ENCODE measurements around the gene NRSN2. TPM values are rescaled to one million over a fixed set of nuclear protein-coding genes. Genes with fewer than 3 reads are reported as not detected.
"Not testable (repeated sequence)": the region's sequence is repeated elsewhere in the genome, so short reads cannot be mapped to it uniquely, and the experiment has no call there.

The NRSN2 gene
- total RNA-seq, 1 donor from 2014 or later = 17.3 TPM

DNA sequence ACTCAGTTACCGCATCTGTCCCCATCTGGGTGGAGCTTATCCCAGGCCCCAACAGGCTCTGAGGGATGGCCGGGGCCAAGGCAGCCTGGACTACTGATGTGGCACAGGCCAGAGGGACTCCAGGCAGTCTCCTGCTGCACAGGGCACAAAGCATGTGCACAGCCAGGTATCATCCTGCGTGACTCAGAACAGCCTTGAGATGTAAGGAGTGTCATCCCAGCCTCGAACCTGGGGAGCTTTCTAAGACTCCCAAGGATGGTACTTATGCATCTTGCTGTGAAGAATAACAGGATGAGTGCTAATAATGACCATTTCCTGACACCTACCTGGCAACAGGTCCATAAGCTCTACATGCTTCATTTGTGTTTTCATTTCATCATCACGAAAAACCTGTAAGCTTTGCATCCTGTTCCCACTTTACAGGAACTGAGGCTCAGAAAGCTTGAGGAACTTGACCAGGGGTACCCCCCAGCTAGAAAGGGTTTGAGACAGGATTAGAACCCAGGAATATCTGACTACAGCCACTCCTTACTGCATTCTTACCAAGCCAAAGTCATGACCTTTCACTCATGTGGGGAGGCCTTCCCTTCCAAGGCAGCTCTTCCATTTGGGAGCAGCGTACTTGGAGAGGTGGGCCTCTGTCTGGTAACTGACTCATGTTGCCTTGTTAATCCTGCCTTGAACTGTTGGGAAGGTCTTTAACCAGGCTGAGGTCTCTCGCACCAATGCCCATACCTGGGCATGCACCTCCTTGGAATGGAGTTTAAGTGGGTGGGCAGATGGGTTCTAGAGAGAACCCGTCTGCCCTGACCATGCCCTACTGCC lies 35.6 kb downstream of the NRSN2 start:
- DNase-seq (no peak), ATAC-seq (peak; percentile 16 to 30)
- Histone ChIP-seq H3K4me3 (peak overlapping the region; percentile 84), H3K36me3 (no peaks in the 10 kb centered on the region), H3K27ac (peak overlapping the region; percentile 79), H3K9me3 (no peaks in the 10 kb centered on the region), H3K27me3 (ENCODE audit: low read depth) (no peaks in the 10 kb centered on the region), H3K4me1 (peaks cover 5% of the 10 kb centered on the region)
- intact Hi-C loops (cut with DNase I) = no loop called here
- TF ChIP-seq, protein P1, sequence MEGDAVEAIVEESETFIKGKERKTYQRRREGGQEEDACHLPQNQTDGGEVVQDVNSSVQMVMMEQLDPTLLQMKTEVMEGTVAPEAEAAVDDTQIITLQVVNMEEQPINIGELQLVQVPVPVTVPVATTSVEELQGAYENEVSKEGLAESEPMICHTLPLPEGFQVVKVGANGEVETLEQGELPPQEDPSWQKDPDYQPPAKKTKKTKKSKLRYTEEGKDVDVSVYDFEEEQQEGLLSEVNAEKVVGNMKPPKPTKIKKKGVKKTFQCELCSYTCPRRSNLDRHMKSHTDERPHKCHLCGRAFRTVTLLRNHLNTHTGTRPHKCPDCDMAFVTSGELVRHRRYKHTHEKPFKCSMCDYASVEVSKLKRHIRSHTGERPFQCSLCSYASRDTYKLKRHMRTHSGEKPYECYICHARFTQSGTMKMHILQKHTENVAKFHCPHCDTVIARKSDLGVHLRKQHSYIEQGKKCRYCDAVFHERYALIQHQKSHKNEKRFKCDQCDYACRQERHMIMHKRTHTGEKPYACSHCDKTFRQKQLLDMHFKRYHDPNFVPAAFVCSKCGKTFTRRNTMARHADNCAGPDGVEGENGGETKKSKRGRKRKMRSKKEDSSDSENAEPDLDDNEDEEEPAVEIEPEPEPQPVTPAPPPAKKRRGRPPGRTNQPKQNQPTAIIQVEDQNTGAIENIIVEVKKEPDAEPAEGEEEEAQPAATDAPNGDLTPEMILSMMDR (IDR thresholded peaks at IDR 0.05) = no peak

DNA sequence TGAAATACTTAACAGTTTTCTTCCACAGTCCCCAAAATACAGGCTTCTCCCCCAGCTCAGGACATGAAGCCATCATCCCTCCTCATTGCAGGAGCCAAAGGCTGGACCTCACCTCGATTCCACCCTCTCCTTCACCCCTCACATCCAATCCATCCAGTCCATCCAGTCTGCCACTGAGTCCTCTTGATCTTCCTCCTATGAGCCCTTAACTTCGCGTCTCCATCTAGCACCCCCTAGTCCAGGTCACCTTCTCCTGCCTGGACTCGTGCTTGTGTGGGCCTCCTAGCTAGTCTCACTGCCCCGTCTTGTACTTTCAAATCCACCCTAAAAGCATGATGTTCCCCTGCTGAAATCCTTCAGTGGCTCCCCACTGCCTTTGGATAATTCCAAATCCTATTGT lies 37.0 kb downstream of the NRSN2 start:
- H3K4me1 ChIP-seq = peaks cover 5% of the 10 kb centered on the region
- intact Hi-C loops (cut with DNase I) = no loop called here
- no peak overlapping the region for H3K27ac ChIP-seq
- TF ChIP-seq, protein P1 (IDR thresholded peaks at IDR 0.05) = no peak
- no peaks in the 10 kb centered on the region for H3K9me3 ChIP-seq
- H3K36me3 ChIP-seq = peaks cover 11% of the 10 kb centered on the region
- no peaks in the 10 kb centered on the region for H3K27me3 ChIP-seq (ENCODE audit: low read depth)
- DNase-seq (no peak), ATAC-seq (no peak)
- no peak overlapping the region for H3K4me3 ChIP-seq

DNA sequence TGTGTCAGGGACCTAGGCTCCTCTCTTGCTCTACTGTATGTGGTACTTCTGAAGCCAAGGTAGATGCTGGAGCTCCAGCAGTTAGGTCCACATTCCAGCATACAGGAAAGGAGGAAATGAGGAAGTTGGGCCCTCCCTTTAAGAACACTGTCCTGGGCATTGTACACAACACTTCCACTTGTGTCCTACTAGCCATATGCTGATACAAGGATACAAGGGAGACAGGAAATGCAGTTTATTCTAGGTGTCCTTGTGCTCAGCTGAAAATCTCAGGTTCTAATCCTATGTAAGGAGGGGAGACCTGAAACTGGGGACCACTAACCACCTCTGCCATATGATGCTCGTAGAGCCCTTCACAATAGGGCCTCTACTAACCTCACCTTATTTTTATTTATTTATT lies 37.8 kb downstream of the NRSN2 start:
- Histone ChIP-seq H3K4me1 (peaks cover 5% of the 10 kb centered on the region), H3K4me3 (no peak overlapping the region), H3K27me3 (ENCODE audit: low read depth) (no peaks in the 10 kb centered on the region), H3K9me3 (no peaks in the 10 kb centered on the region), H3K36me3 (peaks cover 19% of the 10 kb centered on the region), H3K27ac (no peak overlapping the region)
- intact Hi-C loops (cut with DNase I) = no loop called here
- DNase-seq = no peak
- TF ChIP-seq, protein P1 (IDR thresholded peaks at IDR 0.05) = no peak
- no peak for ATAC-seq

DNA sequence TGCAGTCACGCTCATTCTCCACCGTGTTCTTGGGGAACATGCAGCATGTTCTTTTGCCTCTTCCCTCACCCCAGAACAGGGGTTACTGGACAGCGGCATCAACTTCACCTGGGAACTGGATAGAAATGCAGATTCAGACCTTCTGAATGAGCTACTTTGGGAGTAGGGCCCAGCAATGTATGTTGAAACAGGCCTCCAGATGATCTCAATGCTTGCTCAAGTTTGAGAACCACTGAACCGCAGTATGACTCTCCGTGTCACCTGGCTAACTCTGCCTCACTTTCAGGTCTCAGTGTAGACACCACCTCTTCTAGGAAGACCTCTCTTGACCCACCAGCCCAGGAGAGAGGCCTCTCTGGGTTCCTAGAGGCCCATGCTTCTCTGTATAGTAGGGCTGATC lies 38.5 kb downstream of the NRSN2 start:
- H3K9me3 ChIP-seq = no peaks in the 10 kb centered on the region
- intact Hi-C loops (cut with DNase I) = no loop called here
- peaks cover 5% of the 10 kb centered on the region for H3K4me1 ChIP-seq
- H3K27ac ChIP-seq = no peak overlapping the region
- TF ChIP-seq, protein P1 (IDR thresholded peaks at IDR 0.05) = no peak
- no peak overlapping the region for H3K4me3 ChIP-seq
- DNase-seq = no peak
- no peaks in the 10 kb centered on the region for H3K27me3 ChIP-seq (ENCODE audit: low read depth)
- peaks cover 27% of the 10 kb centered on the region for H3K36me3 ChIP-seq
- no peak for ATAC-seq

DNA sequence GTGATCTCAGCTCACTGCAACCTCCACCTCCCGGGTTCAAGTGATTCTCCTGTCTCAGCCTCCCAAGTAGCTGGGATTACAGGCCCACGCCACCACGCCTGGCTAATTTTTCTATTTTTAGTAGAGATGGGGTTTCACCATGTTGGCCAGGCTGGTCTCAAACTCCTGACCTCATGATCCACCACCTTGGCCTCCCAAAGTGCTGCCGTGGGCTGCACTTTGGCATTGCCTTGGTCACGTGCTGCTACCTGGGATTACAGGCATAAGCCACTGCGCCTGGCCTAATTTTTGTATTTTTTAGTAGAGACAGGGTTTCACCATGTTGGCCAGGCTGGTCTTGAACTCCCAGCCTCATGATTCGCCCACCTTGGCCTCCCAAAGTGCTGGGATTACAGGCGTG lies 39.7 kb downstream of the NRSN2 start:
- peaks cover 39% of the 10 kb centered on the region for H3K36me3 ChIP-seq
- H3K9me3 ChIP-seq; H3K27me3 ChIP-seq (ENCODE audit: low read depth); DNase-seq; ATAC-seq; H3K4me3 ChIP-seq; H3K4me1 ChIP-seq; intact Hi-C loops (cut with DNase I); H3K27ac ChIP-seq: not testable (repeated sequence)

DNA sequence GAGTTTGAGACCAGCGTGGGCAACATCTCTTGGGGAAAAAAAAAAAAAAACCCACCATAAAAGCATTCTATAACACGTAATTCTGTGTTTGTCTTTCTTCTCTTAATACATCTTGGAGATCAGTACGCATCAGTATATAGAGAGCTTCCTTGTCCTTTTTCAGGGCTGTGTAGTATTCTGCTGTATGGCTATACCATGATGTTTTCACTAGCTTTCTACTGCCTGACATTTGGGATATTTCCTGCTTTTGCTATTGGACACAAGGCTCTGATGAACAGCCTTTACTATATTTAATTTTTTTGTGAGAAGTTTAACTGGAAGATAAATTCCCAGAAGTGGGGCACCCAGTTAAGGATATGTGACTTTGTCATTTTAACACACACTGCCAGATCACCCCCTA lies 40.6 kb downstream of the NRSN2 start:
- ATAC-seq (no peak), DNase-seq (no peak)
- intact Hi-C loops (cut with DNase I) = no loop called here
- Histone ChIP-seq H3K27me3 (ENCODE audit: low read depth) (no peaks in the 10 kb centered on the region), H3K9me3 (no peaks in the 10 kb centered on the region), H3K27ac (no peak overlapping the region), H3K4me1 (no peaks in the 10 kb centered on the region), H3K4me3 (no peak overlapping the region), H3K36me3 (peaks cover 47% of the 10 kb centered on the region)
- TF ChIP-seq, protein P1 (IDR thresholded peaks at IDR 0.05) = no peak

Data from lower lobe of right lung (tissue), 2 donors.